ENCODE results near the gene COX4I2.

COX4I2 gene

DNA sequence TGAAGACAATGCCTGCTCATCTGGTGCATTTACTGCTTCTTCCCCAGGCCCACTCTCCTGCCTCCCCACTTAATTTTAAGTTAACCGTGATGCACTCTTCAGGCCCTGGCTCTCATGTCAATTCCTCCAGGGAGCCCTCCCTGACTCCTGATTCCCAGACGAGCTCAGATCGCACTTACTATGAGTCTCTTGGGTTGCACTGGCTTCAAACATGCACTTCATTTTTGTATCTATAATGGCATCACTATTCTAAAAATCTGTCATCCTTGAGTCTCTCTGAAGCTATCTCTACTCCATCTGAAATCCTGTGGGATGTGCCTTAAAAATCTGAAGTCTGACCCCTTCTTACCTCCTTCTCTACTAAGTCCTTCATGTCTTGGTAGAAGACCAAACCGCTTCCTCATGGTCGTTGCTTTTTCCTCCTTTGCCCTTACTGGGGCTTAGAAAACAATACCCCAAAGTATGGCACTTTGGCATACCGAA, 24.7 kb downstream of the COX4I2 start:
- peaks cover 23% of the 10 kb centered on the region for H3K36me3 ChIP-seq (replicated peaks)
- TF ChIP-seq, protein P1, sequence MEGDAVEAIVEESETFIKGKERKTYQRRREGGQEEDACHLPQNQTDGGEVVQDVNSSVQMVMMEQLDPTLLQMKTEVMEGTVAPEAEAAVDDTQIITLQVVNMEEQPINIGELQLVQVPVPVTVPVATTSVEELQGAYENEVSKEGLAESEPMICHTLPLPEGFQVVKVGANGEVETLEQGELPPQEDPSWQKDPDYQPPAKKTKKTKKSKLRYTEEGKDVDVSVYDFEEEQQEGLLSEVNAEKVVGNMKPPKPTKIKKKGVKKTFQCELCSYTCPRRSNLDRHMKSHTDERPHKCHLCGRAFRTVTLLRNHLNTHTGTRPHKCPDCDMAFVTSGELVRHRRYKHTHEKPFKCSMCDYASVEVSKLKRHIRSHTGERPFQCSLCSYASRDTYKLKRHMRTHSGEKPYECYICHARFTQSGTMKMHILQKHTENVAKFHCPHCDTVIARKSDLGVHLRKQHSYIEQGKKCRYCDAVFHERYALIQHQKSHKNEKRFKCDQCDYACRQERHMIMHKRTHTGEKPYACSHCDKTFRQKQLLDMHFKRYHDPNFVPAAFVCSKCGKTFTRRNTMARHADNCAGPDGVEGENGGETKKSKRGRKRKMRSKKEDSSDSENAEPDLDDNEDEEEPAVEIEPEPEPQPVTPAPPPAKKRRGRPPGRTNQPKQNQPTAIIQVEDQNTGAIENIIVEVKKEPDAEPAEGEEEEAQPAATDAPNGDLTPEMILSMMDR (IDR thresholded peaks at IDR 0.05; ENCODE audit: low read depth, low read length, missing control alignments): no peak
- no peak overlapping the region for H3K4me3 ChIP-seq (ENCODE audit: low read depth, low read length)
- in situ Hi-C loops (cut with HindIII; ENCODE audit: low pct_ligation_motif_present, low sequenced_read_pairs): no loop called here
- no peaks in the 10 kb centered on the region for H3K27me3 ChIP-seq (replicated peaks)
- DNase-seq: no peak
- H3K27ac ChIP-seq: no peak overlapping the region

DNA sequence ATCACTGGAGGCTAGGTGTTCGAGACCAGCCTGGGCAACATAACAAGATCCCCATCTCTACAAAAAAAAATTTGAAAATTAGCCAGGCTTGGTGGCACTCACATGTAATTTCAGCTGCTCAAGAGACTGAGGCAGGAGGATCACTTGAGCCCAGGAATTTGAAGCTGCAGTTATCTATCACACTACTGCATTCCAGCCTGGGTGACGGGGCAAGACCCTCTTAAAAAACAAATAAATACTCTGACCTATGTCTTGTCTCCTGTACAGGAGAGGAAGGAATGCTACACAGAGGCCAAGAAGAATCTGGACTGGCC, 25.8 kb downstream of the COX4I2 start:
- Histone ChIP-seq H3K27ac (no peak overlapping the region), H3K27me3 (replicated peaks) (no peaks in the 10 kb centered on the region), H3K4me3 (ENCODE audit: low read depth, low read length) (no peak overlapping the region), H3K36me3 (replicated peaks) (peaks cover 25% of the 10 kb centered on the region)
- TF ChIP-seq, protein P1 (IDR thresholded peaks at IDR 0.05; ENCODE audit: low read depth, low read length, missing control alignments): no peak
- in situ Hi-C loops (cut with HindIII; ENCODE audit: low pct_ligation_motif_present, low sequenced_read_pairs): no loop called here
- DNase-seq: no peak

DNA sequence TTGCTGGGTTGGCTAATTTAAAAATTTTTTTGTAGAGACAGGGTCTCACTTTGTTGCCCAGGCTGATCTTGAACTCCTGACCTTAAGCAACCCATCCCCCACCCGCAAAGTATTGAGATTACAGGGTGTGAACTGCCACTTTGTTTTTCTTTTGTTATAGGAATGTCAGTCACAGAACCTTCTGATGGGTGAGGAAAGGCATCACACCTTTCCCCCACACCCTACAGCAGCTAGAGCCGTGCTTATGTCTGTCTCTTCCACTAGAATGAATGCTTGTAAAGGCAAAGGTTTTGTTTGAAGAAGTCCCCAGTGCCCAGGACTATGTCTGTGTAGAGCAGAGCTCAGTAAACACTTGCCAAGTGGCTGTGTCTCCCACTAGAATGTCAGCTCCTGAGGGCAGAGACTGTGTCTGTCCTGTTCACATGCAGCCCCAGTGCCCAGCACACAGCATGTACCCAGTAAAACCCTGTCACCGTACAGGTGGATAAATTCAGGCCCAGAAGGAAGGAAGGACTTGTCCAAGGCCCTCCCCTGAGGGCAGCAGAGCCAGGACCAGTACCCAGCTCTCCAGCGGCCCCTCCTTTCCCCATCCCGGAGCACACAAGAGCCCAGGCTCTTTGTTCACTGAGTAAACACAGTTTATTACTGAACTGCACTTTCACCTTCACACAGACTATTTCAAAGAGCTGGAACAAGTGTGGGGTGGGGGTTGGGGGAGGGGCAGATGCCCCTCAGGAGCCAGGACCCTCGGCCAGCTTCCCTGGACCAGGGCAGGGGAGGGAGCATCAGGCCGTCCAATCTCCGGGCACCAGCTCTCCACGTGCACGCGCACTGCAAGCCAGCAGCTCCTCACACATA, 26.4 kb downstream of the COX4I2 start:
- Histone ChIP-seq H3K27ac (no peak overlapping the region), H3K4me3 (ENCODE audit: low read depth, low read length) (no peak overlapping the region), H3K36me3 (replicated peaks) (peaks cover 25% of the 10 kb centered on the region), H3K27me3 (replicated peaks) (no peaks in the 10 kb centered on the region)
- in situ Hi-C loops (cut with HindIII; ENCODE audit: low pct_ligation_motif_present, low sequenced_read_pairs): no loop called here
- TF ChIP-seq, protein P1 (IDR thresholded peaks at IDR 0.05; ENCODE audit: low read depth, low read length, missing control alignments): no peak
- DNase-seq: no peak

DNA sequence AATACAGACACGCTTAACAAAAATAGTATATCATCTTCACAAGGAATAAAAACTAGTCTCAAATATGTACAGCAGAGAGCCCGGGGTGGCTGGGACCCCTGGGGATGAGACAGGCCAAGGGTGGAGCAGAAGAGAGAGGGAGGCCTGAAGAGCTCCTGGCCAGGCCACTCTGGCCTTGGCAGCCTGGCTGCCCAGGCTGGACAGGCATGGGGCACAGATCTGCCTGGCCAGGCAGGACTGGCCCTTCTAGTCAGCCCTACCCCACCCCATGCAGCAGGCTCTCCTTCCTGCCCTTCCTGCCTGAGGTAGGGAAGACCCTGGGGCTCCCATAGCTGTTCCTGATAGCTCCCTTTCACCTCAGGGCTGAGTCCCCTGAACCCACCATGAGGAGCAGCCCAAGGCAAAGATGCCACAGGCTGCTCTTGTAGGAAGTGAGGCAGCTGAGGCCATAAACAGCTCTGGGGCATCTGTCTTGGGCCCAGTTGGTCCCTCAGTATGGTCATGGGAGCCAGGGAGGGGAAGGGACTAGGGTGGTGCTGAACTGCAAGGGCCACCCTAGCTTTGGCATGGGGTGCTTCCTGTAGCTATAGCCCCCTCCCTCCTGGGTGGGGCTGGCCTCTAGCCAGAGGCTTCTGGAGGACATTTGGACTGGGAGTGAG, 27.1 kb downstream of the COX4I2 start:
- in situ Hi-C loops (cut with HindIII; ENCODE audit: low pct_ligation_motif_present, low sequenced_read_pairs): no loop called here
- DNase-seq: no peak
- H3K27ac ChIP-seq: no peak overlapping the region
- H3K36me3 ChIP-seq (replicated peaks): peaks cover 25% of the 10 kb centered on the region
- no peaks in the 10 kb centered on the region for H3K27me3 ChIP-seq (replicated peaks)
- TF ChIP-seq, protein P1 (IDR thresholded peaks at IDR 0.05; ENCODE audit: low read depth, low read length, missing control alignments): no peak
- H3K4me3 ChIP-seq (ENCODE audit: low read depth, low read length): no peak overlapping the region

DNA sequence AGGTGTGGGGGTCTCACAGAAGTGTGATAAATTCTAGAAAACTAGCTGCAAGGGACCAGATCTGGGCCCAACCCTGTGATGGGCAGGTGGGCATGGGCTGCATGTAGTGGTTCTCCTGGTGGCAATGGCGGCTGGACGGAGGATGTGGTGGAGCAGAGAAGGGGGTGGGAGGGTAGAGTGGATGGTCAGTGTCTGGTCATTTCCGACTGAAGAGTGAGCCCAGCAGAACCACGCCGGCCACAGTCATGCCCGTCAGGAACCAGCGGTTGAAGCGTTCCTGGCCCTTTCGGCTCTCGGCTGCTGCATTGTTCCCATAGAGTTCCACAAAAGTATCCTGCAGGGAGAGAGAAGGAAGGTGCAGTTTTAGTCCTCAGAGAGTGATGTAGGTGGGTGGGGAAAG, 28.0 kb downstream of the COX4I2 start:
- TF ChIP-seq, protein P1 (IDR thresholded peaks at IDR 0.05; ENCODE audit: low read depth, low read length, missing control alignments): no peak
- Histone ChIP-seq H3K4me3 (ENCODE audit: low read depth, low read length) (no peak overlapping the region), H3K27me3 (replicated peaks) (no peaks in the 10 kb centered on the region), H3K36me3 (replicated peaks) (peaks cover 25% of the 10 kb centered on the region), H3K27ac (no peak overlapping the region)
- in situ Hi-C loops (cut with HindIII; ENCODE audit: low pct_ligation_motif_present, low sequenced_read_pairs): no loop called here
- no peak for DNase-seq
